Natural killer cell (primary cell): Measurements from ENCODE around the gene OR2L5. TPM values are rescaled to one million over a fixed set of nuclear protein-coding genes. Genes with fewer than 3 reads are reported as not detected.

Experiments
- ATAC-seq, 3 donors: fragments of 150-1000 bp in 2 of 3; fragments of 200-7000 bp in 1 of 3; cut with Tn5 transposase; 1 replicate in 1 of 3; 2 replicates in 2 of 3; pipeline ENCODE4 v1.10.0; 2021; ENCODE audit warnings: mild to moderate bottlenecking in 2 of 3, moderate library complexity in 2 of 3
- DNase-seq, 2 donors: peaks; one replicate each; pipeline versions ENCODE4 v3.0.0 to v3.0.0-alpha.2; 2013 to 2021; ENCODE audit warnings: mixed read lengths in 1 of 2
- H3K27ac ChIP-seq: one replicate; pipeline ENCODE4 v1.5.1; 2013; ENCODE audit warnings: mild to moderate bottlenecking, low read length
- H3K27me3 ChIP-seq: one replicate; pipeline ENCODE4 v1.6.1; 2013; ENCODE audit warnings: low read length; ENCODE audit not compliant: control insufficient read depth, insufficient read depth
- H3K36me3 ChIP-seq: one replicate; pipeline ENCODE4 v1.6.1; 2013; ENCODE audit warnings: low read length; ENCODE audit not compliant: control insufficient read depth, insufficient read depth
- H3K4me1 ChIP-seq: one replicate; pipeline ENCODE4 v1.6.1; 2013; ENCODE audit warnings: low read length; ENCODE audit not compliant: control insufficient read depth, insufficient read depth
- H3K4me3 ChIP-seq: one replicate; pipeline ENCODE4 v1.5.1; 2013; ENCODE audit warnings: low read length
- H3K9me3 ChIP-seq: one replicate; pipeline ENCODE4 v1.6.1; 2013; ENCODE audit warnings: low read length; ENCODE audit not compliant: control insufficient read depth, insufficient read depth
- H3K27ac Mint-ChIP-seq, 2 donors: one replicate each; pipeline ENCODE4 v1.8.0; 2022; ENCODE audit warnings: mild to moderate bottlenecking in 2 of 2, mixed read lengths in 2 of 2, moderate library complexity in 1 of 2
- H3K27me3 Mint-ChIP-seq, 2 donors: one replicate each; pipeline ENCODE4 v1.8.0; 2022; ENCODE audit warnings: low read depth in 2 of 2, mixed read lengths in 2 of 2
- H3K36me3 Mint-ChIP-seq: one replicate; pipeline ENCODE4 v1.8.0; 2022; ENCODE audit warnings: mixed read lengths
- H3K4me1 Mint-ChIP-seq, 2 donors: one replicate each; pipeline ENCODE4 v1.8.0; 2022; ENCODE audit warnings: mixed read lengths in 2 of 2
- H3K4me3 Mint-ChIP-seq: one replicate; pipeline ENCODE4 v1.8.0; 2022; ENCODE audit warnings: mild to moderate bottlenecking, moderate library complexity, mixed read lengths
- H3K9me3 Mint-ChIP-seq, 2 donors: one replicate each; pipeline ENCODE4 v1.8.0; 2022; ENCODE audit warnings: mixed read lengths in 2 of 2
- CTCF ChIP-seq: fragments of 200-600 bp; IDR thresholded peaks from one replicate; pipeline ENCODE4 v1.8.0; 2022; ENCODE audit warnings: antibody characterized with exemption
- WGBS: methylation state at CpG from one replicate; pipeline ENCODE4 v1.1.7; 2013; ENCODE audit warnings: missing lambda C conversion rate; ENCODE audit not compliant: insufficient coverage; 5-methylcytosine and 5-hydroxymethylcytosine counted together
- intact Hi-C: fragments of 100-400 bp; cut with micrococcal nuclease; formaldehyde crosslinking; loops from one replicate; pipeline ENCODE4 v1.14.2; 2022
- total RNA-seq, 4 donors: library from RNA; stranded (reverse); fragments of 120-200 nt in 1 of 4; gene quantifications; one replicate each; pipeline versions ENCODE4 v1.2.3 to v1.2.4, GENCODE V29; 2013 to 2022

Gene OR2L5
- total RNA-seq, 3 donors from 2014 or later (not counting 1 experiment from before 2014, with no cell fraction given): not detected

GRCh38 chr1:248055261-248055660 lies 41.8 kb downstream of the OR2L5 start:
- H3K9me3 ChIP-seq: no peaks in the 10 kb centered on the region
- Mint-ChIP-seq H3K4me1 (no peaks in the 10 kb centered on the region), H3K4me3 (no peak overlapping the region), H3K27ac (no peak overlapping the region), H3K27me3 (no peaks in the 10 kb centered on the region), H3K36me3 (no peaks in the 10 kb centered on the region), H3K9me3 (peaks cover 15 to 21% of the 10 kb centered on the region in 2 donors)
- no peaks in the 10 kb centered on the region for H3K4me1 ChIP-seq
- H3K27ac ChIP-seq: no peak overlapping the region
- ATAC-seq (no peak), DNase-seq (no peak)
- no peaks in the 10 kb centered on the region for H3K27me3 ChIP-seq
- H3K36me3 ChIP-seq: no peaks in the 10 kb centered on the region
- WGBS: 69% methylated on average over 2 of the region's 2 CpGs
- no peak overlapping the region for H3K4me3 ChIP-seq
- intact Hi-C loops: no loop called here
- TF ChIP-seq CTCF: no peak

GRCh38 chr1:248065071-248065470 lies 51.6 kb downstream of the OR2L5 start:
- H3K4me1 Mint-ChIP-seq: no peaks in the 10 kb centered on the region
- H3K36me3 ChIP-seq: no peaks in the 10 kb centered on the region
- no peak for TF ChIP-seq CTCF
- no peak overlapping the region for H3K4me3 Mint-ChIP-seq
- H3K9me3 Mint-ChIP-seq: peaks cover 7 to 14% of the 10 kb centered on the region in 2 donors
- WGBS: 86% methylated on average over 2 of the region's 2 CpGs
- peaks cover 10% of the 10 kb centered on the region for H3K36me3 Mint-ChIP-seq
- ATAC-seq: no peak
- no peaks in the 10 kb centered on the region for H3K4me1 ChIP-seq
- intact Hi-C loops: no loop called here
- peaks cover 4% of the 10 kb centered on the region for H3K9me3 ChIP-seq
- no peak overlapping the region for H3K27ac Mint-ChIP-seq
- H3K27me3 ChIP-seq: no peaks in the 10 kb centered on the region
- no peak overlapping the region for H3K27ac ChIP-seq
- no peak for DNase-seq
- no peak overlapping the region for H3K4me3 ChIP-seq
- no peaks in the 10 kb centered on the region for H3K27me3 Mint-ChIP-seq

- no peaks in the 10 kb centered on the region for H3K4me1 Mint-ChIP-seq
- peaks cover 10% of the 10 kb centered on the region for H3K36me3 Mint-ChIP-seq
- H3K4me3 ChIP-seq: no peak overlapping the region
- TF ChIP-seq CTCF: no peak
- H3K4me3 Mint-ChIP-seq: no peak overlapping the region
- 100% methylated on average over 2 of the region's 3 CpGs for WGBS
- no peaks in the 10 kb centered on the region for H3K36me3 ChIP-seq
- DNase-seq (no peak), ATAC-seq (no peak)
- H3K9me3 Mint-ChIP-seq: peaks cover 8 to 17% of the 10 kb centered on the region in 2 donors
- no peaks in the 10 kb centered on the region for H3K27me3 Mint-ChIP-seq
- H3K27ac Mint-ChIP-seq: no peak overlapping the region
- H3K27ac ChIP-seq: no peak overlapping the region
- H3K4me1 ChIP-seq: no peaks in the 10 kb centered on the region
- no peaks in the 10 kb centered on the region for H3K27me3 ChIP-seq
- peaks cover 4% of the 10 kb centered on the region for H3K9me3 ChIP-seq
- intact Hi-C loops: no loop called here
Observed at GRCh38 chr1:248065604-248066003, 52.1 kb downstream of the OR2L5 start.

Other genes starting within 250 kb of the OR2L5 start
- gene OR14A16, start 189.5 kb upstream of the OR2L5 start, total RNA-seq: not detected
- gene OR11L1, start 171.8 kb upstream of the OR2L5 start, total RNA-seq: not detected
- 1 to 10 TPM in 2 of 3 donors, under 1 TPM in 1; 0.50 to 3.9 (median 1.9) TPM for gene TRIM58, start 156.5 kb upstream of the OR2L5 start, total RNA-seq
- 1 to 10 TPM in 1 of 3 donors, under 1 TPM in 2; 0.41 to 1.0 (median 0.65) TPM for gene OR2W3, start 118.1 kb upstream of the OR2L5 start, total RNA-seq
- not detected for gene OR2T8, start 93.4 kb upstream of the OR2L5 start, total RNA-seq
- not detected for gene OR2AJ1, start 88.8 kb upstream of the OR2L5 start, total RNA-seq
- 1 to 10 TPM in 1 of 3 donors, not detected in 2; 1.1 TPM for gene OR2L8, start 64.8 kb upstream of the OR2L5 start, total RNA-seq
- gene OR2AK2, start 48.4 kb upstream of the OR2L5 start, total RNA-seq: under 1 TPM in 1 of 3 donors, not detected in 2; 0.88 TPM
- gene OR2L2, start 16.4 kb downstream of the OR2L5 start, total RNA-seq: under 1 TPM in 2 of 3 donors, not detected in 1; 0.18 to 0.19 TPM
- gene OR2L3, start 33.2 kb downstream of the OR2L5 start, total RNA-seq: not detected
- gene OR2L13, start 81.5 kb downstream of the OR2L5 start, total RNA-seq: under 1 TPM in 1 of 3 donors, not detected in 2; 0.20 TPM
- not detected for gene OR2M5, start 131.5 kb downstream of the OR2L5 start, total RNA-seq
- gene OR2M2, start 161.2 kb downstream of the OR2L5 start, total RNA-seq: not detected
- gene OR2M3, start 183.6 kb downstream of the OR2L5 start, total RNA-seq: not detected
- not detected for gene OR2M4, start 217.8 kb downstream of the OR2L5 start, total RNA-seq